HG03108 (cell line): ENCODE data around the gene SLC35F3.

Source experiments
- ATAC-seq: cut with Tn5 transposase; IDR thresholded peaks from one replicate; pipeline ENCODE4 v1.9.1; 2021; ENCODE audit warnings: moderate library complexity; ENCODE audit not compliant: unreplicated experiment

The SLC35F3 gene

DNA sequence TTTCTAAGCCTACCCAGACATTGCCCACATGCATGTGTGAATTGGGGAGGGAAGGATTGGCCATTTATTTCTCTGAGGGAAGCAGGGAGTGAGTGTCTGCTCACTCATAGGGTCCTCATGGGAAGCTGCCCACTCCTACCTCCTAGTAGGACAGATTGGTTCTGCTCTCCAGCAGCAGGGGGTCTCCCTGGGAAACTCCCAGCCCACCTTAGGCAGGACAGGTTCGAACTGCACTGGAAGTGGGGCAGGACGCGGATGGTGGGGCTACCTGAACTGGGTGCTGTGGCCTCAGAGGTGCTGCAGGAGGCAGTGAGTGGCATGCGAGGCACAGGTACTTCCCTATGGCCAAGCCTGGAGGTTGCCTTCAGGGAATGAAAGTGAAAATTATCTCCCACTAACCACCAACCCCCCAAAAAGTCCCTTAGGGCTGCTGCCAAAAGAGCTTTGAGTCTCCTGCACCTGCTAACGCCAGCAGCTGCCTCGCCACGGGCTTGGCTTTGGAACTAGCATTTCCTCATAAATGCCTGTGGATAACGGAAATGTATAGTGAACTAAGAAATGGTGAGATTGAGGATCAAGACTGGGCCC, 311.7 kb downstream of the SLC35F3 start:
- ATAC-seq: no peak

DNA sequence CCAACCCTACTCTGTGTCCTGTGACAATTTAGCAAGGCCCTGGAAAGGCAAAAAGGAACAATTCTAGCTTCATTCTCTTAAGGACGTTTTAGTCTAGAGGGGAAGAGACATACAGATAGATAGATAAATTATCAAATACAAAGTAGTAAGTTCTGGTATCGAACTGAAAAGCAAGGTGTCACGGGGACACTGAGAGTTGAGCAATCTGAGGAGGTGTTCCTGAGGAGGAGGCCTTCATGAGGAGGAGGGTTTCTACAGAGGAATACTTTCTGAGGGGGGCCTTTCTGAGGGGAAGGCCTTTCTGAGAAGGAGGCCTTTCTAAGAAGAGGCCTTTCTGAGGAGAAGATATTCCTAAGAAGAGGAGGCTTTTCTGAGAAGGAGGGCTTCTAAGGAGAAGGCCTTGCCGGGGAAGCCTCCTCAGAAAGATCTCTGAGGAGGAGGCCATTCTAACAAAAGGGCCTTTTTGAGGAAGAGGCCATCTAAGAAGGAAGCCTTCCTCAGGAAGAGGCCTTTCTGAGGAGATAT, 312.9 kb downstream of the SLC35F3 start:
- no peak for ATAC-seq

DNA sequence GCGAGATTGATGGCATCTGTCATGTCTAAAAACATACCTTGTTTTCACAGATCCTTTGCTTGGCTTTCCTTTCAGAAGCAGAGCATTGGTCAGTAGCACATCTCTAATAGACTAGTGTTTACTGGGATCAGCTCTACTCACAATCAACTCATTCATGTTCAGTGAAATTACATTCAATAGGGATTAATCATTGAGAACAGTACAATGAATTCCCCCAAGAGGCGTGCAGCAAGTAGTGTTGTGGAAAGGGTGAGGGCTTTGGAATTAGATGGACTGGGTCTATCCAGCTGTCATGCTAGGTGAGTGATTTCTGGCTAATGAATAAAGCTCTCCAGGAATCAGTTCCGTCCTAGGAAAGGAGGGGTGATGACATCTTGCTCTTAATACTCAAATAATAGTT, 313.6 kb downstream of the SLC35F3 start:
- no peak for ATAC-seq

DNA sequence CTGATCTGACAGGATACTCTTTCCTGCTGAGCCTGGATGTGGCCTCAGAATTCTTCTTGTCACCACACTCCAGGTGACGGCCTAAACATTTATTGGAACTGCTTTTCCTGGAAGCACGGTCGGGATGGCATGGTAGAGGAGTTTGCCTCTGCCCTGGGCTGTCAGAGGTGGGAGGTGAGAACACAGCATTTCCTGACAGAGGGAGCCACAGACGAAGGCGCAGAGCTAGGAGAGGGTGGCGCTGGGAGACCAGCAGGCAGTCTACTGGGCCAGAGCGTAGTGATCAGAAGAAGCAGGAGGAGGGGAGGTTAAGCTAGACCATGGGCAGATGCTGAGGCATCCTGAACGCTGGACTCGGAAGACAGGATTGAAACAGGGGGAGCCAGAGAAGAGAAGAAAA, 315.2 kb downstream of the SLC35F3 start:
- ATAC-seq: no peak

DNA sequence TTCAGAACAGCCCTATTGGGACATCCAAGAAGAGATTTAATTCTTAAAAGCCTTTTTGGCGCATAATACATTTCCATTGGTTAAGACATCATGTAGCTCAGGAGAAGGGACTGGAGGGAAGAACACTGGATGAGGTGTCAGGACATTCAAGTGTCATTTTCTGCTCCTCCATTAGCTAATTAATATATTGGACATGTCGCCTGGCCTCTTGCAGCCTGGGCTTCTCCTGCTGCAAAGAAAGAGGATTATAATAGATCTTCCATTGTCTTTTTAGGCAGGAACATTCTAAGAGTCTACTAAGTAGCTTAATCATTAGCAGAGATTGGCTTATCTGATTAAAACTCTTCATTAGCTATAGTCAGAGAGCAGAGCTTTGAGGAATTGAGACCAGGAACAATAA, 317.1 kb downstream of the SLC35F3 start:
- ATAC-seq: no peak

DNA sequence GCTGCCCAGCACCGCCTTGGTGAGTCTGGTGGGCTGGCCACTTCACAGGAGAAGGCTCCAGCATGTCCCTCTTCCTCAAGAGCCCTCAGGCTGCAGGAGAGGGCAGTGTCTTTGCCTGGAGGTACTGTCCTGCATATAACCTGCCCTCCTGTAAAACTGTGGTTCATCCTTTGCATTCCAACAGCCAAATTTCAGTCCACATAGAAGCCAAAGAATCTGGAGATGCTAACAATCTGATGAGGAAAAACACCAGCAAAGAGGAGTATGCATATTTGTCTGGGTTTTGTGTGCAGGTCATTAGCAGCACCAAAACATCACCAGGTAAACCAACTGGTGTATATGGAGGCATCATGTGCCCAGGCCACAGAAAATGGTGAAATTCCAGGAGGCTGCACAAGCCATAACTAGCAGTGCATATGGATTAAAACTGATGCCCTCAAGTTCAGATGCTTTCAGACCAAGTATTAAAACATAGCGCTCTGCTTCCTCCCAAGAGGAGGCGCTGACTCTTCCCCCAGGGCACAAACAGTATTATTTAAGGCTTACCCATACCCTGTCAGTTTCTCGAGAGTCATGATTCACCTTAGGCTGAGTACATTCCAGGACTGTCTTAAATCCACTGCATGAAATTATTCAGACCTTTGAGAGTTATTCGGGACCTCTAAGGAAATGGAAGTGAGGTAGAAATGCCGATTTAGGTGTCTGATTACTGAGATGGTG, 318.2 kb downstream of the SLC35F3 start:
- no peak for ATAC-seq

DNA sequence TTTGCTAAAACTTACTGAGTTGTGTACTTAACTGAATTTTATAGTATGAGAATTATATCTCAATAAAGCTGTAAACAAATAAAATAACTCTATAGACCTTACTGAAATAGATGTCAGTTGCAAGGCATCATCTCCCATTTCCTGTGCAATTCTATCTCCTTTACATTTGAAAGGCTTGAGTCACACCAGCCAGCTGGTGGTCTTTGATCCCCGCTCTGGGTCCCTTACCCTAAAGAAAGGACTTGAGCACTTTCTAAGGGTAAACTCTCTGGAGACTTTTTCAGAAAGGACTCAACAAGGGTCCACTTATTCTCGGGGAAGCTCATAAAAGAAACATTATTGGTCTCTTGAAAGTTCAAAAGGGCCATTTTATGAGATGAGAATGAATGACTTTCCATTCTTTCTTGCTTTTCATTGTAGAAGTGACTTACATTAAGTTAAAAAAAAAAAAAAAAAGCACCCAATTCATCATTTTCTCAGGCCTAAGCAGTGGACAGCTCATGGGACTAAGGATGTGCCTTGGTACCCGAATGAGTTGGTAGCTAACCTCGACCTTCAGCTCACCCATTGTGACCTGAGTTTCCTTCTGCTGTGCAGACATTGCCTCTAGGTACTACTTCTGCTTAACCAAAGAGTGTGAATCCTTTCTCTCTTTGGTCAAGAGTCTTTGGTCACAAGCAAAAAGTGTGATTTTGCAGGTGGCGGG, 321.8 kb downstream of the SLC35F3 start:
- ATAC-seq: no peak

DNA sequence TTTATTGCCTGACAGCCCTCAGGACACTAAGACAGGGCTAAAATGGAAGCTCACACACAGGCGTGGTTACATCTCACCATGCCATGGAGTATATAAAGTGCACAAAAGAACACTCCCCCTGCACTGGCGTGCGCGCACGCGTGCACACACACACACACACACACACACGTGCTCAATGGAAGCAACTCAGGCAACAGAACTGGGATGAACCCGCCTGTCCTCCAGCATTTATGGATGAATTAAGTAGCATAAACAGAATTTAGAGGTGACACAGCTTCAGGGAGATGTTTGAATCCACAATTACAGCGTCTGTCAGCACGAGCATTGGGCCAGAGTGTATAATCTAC, 322.3 kb downstream of the SLC35F3 start:
- no peak for ATAC-seq

DNA sequence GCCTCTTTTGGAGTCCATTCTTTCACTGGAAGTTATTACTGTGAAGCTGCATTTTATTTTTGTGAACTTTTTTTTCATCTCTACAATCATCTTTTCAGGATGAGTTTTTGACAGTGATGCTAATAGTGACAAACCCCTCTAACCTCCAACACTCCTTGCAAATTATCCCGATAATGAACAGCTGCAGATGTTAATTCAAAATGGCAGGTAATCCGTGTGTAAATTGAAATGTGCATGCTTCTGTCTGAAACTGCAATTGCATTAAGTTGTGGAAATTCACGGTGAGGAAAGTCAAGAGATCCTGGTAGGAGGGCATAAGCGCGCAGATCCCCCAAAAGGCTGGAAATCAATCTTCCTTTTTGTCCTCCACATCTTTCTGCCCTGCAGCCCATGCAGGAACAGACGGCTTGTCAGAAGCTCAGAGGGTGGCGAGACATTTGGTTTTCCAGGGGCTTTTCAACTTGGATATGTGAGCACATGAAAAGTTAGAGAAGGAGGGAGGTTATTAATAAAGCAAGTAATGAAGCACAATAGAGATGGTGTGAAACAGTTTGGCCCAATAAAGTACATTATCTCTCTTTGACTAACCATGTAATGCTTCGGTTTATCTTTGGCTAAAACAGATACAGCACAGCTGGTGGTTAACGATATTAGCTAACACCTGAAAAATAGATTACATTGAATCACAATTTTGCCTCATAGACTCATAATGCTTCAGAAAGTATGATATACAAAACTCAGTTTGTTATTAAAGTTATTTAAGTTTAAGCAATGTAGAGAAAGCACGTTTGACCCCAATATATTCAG, 325.3 kb downstream of the SLC35F3 start:
- no peak for ATAC-seq

DNA sequence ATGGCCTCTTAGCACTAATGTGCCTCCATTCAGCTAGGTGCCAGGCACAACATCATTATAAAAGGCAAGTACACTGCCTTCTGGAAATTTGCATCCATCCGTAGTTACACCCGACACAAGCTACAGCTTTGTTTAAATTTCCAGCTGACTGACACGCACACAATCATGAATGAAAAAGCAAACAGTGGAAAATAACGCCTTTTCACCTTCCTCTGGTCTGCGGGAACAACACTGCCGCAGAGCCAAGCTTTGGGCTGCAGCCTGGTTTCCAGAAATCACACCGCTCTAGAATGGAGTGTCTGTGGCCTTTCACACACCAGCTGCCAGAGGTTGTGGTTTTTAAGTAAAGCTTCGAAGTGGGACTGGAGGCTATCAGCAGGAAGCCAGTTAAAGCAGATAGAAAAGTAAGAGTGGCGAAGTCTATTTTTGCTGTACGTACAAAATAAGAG, 326.0 kb downstream of the SLC35F3 start:
- peak; percentile 80 for ATAC-seq

DNA sequence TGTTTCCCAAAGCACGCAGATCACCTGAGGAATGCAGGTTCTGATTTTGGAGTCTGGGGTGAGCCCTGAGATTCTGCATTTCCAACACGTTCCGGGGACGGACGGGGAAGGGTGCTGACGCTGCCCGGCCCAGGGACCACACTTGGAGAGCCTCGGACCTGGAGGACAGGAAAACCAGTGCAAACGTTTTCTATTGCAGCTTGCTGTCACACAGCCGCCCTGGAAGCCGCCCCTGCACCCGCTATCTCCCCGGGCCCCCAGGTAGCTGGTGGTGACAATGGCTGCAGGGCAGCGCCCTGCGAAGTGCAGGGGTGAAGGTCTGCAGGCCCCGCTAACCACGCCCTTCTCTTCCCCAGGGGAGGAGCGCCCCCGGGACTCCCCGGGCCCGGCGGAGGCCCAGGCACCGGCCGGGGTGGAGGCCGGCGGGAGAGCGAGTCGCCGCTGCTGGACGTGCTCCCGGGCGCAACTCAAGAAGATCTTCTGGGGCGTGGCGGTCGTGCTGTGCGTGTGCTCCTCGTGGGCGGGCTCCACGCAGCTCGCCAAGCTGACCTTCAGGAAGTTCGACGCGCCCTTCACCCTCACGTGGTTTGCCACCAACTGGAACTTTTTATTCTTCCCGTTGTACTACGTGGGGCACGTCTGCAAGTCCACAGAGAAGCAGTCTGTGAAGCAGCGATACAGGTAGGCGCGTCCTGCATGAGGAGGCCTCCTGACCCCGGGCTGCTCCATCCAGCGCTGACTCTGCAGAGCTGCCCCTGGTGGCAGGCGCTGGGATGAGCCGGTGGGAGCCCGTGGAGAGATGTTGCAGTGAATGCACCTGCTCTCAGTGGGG, 326.8 kb downstream of the SLC35F3 start:
- ATAC-seq: no peak

DNA sequence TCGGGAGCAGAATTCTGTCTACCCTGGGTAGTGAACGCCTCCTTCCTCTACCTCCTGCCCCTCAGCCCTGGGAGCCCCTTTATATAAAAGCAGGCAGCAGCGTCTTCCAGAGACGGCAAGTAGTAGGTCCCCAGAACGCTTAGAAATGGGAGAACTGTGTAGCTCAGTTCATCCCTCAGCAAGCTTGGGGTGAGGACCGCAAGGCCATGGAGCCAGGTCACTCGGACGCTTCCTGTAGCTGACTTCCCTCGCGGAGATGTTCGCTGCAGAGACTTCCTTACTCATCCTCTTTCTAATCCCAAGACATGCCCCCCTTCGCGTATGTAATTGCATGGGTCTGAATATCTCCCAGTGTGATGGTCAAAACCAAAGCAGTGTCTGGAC, 327.4 kb downstream of the SLC35F3 start:
- ATAC-seq: no peak

DNA sequence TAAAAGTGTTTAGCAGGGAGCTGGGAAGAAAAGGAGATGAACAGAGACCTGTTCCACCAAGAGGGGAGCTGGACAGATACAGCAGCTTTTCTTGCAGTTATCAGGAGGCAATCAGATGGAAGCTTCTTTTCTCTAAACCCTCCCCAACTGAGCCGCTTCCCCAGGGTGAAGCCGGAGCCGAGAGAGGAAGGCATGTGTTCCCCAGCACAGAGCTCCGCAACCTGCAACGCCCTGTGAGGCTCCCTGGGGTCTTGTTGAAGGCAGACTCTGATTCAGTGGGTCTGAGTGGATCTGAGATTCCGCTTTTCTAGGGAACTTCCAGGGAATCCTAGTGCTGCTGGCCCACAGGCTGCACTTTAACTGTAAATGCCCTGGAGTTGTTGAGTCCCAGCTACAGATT, 329.7 kb downstream of the SLC35F3 start:
- no peak for ATAC-seq

DNA sequence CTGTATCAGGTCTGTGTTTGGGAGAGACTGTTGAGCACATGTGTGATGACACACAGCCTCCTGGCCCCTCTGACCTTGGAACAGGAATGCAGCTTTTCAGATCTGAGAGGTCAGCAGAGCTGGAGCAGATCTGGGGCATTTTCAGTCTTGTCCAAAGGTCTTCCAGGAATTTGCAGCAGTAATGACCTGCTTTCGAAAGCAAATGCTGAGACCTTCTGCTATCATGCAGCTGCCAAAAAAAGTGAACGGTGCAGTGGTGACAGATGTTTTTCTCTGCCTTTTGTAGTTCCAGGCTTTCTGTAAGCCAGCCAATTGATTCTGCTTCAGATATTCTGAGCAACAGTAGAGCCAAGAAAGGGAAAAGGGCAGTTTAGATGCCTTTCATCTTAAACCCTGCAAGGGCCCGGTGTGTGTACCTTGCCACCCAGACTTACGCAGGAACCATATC, 331.0 kb downstream of the SLC35F3 start:
- no peak for ATAC-seq

DNA sequence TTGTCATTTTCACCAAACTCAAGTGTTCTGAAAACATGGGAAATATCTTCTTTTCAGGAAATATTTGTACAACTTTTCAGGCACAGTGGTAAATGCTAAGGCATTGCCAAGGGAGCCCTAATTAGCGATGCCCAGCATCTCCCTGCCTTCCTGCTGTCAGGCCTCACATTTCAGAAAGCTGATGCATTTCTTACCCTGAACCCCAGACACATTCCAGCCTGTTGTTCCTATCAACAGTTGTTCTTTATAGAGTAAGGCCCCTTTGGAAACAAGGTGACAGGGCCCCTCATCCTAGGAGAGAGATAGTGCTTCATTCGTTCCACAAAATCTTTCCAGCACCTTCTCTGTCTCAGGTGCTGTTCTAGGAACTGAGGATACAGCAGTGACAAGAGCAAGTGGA, 332.9 kb downstream of the SLC35F3 start:
- no peak for ATAC-seq

DNA sequence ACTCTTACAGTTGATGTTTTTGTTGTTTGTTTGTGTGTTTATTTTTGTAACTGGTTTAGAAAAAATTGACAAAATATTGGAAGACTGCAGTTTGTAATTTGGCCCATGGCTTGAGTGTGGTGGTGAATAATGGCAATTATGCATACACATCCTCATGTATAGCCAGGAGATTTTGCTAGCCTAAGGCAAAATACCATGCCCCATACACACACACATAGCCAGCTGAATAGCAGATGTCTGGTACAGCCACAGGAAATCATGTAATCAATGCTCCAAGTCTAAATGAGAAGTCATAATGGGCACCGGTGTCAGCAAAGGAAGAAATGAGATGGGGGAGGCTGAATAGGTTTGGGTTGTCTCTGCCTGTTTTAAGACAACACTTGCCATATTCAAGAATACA, 333.6 kb downstream of the SLC35F3 start:
- ATAC-seq: no peak

DNA sequence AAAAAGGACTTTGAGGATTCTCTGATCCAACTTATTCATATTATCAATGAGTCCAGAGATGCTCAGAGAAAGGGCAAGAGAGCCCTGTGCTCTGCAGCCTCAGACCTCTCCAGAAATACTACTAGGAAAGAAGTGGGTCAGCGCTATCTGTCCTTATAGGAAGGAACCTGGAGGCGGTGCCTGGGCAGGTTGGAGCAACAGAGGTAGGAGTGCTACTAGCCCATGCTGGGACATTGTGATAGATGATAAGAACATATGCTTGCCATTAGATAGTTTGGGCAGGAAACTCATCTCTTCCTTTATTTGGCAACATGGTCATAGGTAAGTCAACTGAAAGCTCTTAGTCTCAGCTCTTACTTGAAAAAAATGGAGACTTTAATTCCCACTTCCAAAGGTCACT, 335.0 kb downstream of the SLC35F3 start:
- ATAC-seq: no peak

DNA sequence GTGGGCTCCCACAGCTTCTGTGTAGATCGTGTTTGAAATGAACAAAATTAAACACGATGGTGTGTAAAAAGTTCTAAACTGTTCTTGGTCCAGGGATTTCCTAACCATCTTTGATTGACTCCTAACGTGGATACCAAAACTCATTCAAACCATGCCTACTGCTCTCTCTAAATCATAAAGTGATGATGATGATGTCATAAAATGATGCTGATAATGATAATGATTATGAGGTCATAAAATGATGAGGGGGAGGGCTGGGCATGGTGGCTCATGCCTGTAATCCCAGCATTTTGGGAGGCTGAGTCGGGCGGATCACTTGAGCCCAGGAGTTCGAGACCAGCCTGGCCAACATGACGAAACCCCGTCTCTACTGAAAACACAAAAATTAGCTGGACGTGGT, 335.5 kb downstream of the SLC35F3 start:
- no peak for ATAC-seq

DNA sequence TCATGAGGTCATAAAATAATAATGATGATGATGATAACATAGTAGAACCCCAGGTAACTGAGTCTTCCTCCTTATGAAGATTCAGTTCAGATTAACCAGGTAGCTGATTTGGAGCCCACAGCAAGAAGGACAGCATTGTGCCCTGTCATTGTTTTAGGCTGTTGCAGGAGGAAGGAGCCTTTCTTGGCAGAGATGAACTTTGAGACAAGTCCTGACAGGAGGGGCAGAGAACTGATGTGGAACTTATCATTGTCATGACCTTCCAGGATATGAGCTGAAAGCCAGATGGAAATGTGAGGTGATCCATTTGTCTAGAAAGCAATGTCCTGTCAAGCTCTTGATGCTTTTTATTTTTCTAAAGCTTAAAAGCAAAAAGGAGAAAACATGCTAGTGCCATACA, 336.2 kb downstream of the SLC35F3 start:
- ATAC-seq: no peak

DNA sequence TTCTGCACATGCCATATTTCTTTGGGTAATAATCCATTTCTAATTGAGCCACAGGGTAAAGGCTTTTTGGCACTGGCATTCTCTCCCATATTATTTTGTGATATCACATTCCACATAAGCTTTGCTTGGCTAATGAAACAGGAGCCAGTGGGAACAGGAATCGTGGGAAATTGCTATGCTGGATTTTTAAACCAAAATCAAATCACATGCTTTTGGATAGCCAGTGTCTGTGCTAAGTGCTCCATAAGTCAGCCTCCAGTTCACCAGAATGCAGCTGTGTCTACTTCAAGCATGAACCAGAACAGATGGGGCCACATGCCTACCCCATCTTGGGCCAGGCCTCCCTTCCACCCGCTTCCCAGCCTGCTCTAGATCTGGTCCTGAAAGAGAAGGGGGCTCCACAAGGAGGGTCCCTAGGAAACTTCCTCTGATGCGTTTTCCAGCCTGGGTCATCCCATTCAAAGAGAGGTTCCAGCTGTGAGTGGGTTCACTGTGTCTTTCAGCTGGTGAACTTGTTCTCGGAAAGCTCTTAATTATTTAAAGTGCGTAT, 337.5 kb downstream of the SLC35F3 start:
- no peak for ATAC-seq
